ENCODE results near the gene PRCC.

PRCC gene

GRCh38 chr1:156766298-156767100 is 836 bp upstream of the PRCC start:
- FAIRE-seq (no peak), DNase-seq (ENCODE audit: insufficient read length, low spot score) (no peak)
- TF ChIP-seq CTCF (IDR thresholded peaks at IDR 0.05; ENCODE audit: insufficient read depth, missing control alignments): no peak

- no peak for DNase-seq (ENCODE audit: insufficient read length, low spot score)
- no peak for FAIRE-seq
- TF ChIP-seq CTCF (IDR thresholded peaks at IDR 0.05; ENCODE audit: insufficient read depth, missing control alignments): no peak
Measured at GRCh38 chr1:156767879-156768604, 707 bp downstream of the PRCC start.

GRCh38 chr1:156768610-156769295 is 1.4 kb downstream of the PRCC start:
- DNase-seq (ENCODE audit: insufficient read length, low spot score) (no peak), FAIRE-seq (no peak)
- no peak for TF ChIP-seq CTCF (IDR thresholded peaks at IDR 0.05; ENCODE audit: insufficient read depth, missing control alignments)

- TF ChIP-seq CTCF (IDR thresholded peaks at IDR 0.05; ENCODE audit: insufficient read depth, missing control alignments): no peak
- no peak for FAIRE-seq
- DNase-seq (ENCODE audit: insufficient read length, low spot score): no peak
Measured at GRCh38 chr1:156772222-156772621, 4.9 kb downstream of the PRCC start.

GRCh38 chr1:156772728-156773497 is 5.6 kb downstream of the PRCC start:
- FAIRE-seq (no peak), DNase-seq (ENCODE audit: insufficient read length, low spot score) (no peak)

GRCh38 chr1:156773607-156774006 is 6.3 kb downstream of the PRCC start:
- DNase-seq (ENCODE audit: insufficient read length, low spot score) (no peak), FAIRE-seq (no peak)
- TF ChIP-seq CTCF (IDR thresholded peaks at IDR 0.05; ENCODE audit: insufficient read depth, missing control alignments): no peak

More at GRCh38 chr1:156772728-156773497, 5.6 kb downstream of the PRCC start:
- TF ChIP-seq CTCF (IDR thresholded peaks at IDR 0.05; ENCODE audit: insufficient read depth, missing control alignments): no peak

All from D721Med (cell line).